ENCODE results near the gene TALDO1. TPM values are rescaled to one million over a fixed set of nuclear protein-coding genes. Genes with fewer than 3 reads are reported as not detected.

TALDO1 gene
- total RNA-seq, 1 experiment from 2014 or later = 268 TPM

DNA sequence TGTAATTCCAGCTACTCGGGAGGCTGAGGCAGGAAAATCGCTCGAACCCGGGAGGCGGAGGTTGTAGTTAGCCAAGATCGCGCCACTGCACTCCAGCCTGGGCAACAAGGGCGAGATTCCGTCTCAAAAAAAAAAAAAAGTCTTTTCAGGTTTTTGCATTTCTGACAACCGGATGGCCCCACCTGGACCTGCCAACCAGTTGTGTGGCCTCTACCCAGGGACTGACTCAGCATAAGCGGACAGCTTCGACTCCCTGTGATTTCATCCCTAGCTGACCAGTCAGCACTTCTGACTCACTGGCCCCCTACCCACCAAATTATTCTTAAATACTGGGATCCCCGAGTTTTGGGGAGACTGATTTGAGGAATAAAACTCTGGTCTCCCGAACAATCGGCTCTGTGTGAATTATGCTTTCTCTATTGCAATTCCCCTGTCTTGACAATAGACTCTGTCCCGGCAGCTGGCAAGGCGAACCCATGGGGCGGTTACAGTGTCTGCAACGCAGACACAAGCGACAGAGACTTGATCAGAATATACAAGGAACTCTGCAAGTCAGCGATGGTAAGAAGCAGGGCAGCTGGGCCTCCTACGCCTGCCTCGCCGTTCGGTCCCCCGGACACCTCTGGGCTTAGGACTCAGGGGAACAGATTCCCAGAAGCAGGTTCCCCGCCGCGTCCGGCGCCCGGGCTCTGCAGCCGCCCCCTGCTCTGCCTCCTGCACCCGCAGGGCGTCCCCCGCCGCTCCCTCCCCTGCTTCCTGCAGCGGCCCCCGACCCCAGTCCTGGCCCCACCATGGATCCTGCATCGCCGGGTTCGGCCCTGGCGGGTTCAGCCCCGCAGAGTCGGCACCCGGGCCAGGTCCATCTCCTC lies 741 bp upstream of the TALDO1 start:
- H3K4me1 Mint-ChIP-seq = peaks cover 24 to 40% of the 10 kb centered on the region in 2 experiments
- H3K9me3 ChIP-seq (ENCODE audit: control insufficient read depth, low read depth, low read length) = no peaks in the 10 kb centered on the region
- no peak; the same call in 2 of the 3 replicates for TF ChIP-seq CTCF (conservative IDR thresholded peaks at IDR 0.05)
- peaks cover 10% of the 10 kb centered on the region for H3K23me2 ChIP-seq (ENCODE audit: insufficient read length, low read depth, low read length, poor library complexity, severe bottlenecking)
- H3K4me3 Mint-ChIP-seq = peak overlapping the region; percentile 83 to 92
- H3K4me1 ChIP-seq (ENCODE audit: insufficient read depth, low read length) = no peaks in the 10 kb centered on the region; the same call in 1 of the 2 replicates
- H3K9ac ChIP-seq (ENCODE audit: extremely low read depth, insufficient read length, low read length) = peak overlapping the region; percentile 45
- no peaks in the 10 kb centered on the region for H4K20me1 ChIP-seq (ENCODE audit: control insufficient read depth, insufficient read depth, insufficient read length)
- H3K27me3 Mint-ChIP-seq (ENCODE audit: low read depth) = no peaks in the 10 kb centered on the region
- H3K23ac ChIP-seq (ENCODE audit: insufficient read length, low read depth, low read length) = no peak overlapping the region
- no peak overlapping the region for H3K56ac ChIP-seq (ENCODE audit: insufficient read length, low read depth, low read length)
- peak overlapping the region; percentile 50 for H3K27ac ChIP-seq (ENCODE audit: insufficient read length, low read depth, low read length)
- H2BK15ac ChIP-seq (ENCODE audit: low read depth, low read length) = no peak overlapping the region
- H3K79me1 ChIP-seq (ENCODE audit: insufficient read depth, low read depth, low read length, poor library complexity, severe bottlenecking) = peaks cover 8% of the 10 kb centered on the region
- no peaks in the 10 kb centered on the region for H3K27me3 ChIP-seq (ENCODE audit: insufficient read depth, low read length)
- DNase-seq = peak; percentile 65
- peaks cover 5 to 13% (median 8%) of the 10 kb centered on the region in 3 experiments; a peak in 6 of 7 replicates for H3K36me3 Mint-ChIP-seq (ENCODE audit: insufficient read depth in 1 of 3, low read depth in 3 of 3)
- no peak overlapping the region for H2BK120ac ChIP-seq (ENCODE audit: low read depth, low read length, poor library complexity, severe bottlenecking)
- no peak overlapping the region for H4K5ac ChIP-seq (ENCODE audit: insufficient read length, low read depth, low read length)
- no peak overlapping the region for H2AK5ac ChIP-seq (ENCODE audit: insufficient read length, low read length)
- peak overlapping the region; percentile 90 for H3K14ac ChIP-seq (ENCODE audit: insufficient read depth, low read length)
- H3K79me2 ChIP-seq (ENCODE audit: insufficient read depth, low read length) = peaks cover 33% of the 10 kb centered on the region
- no peak overlapping the region for H2AFZ ChIP-seq (ENCODE audit: low read length)
- H2BK20ac ChIP-seq (ENCODE audit: low read depth, low read length, poor library complexity, severe bottlenecking) = no peak overlapping the region
- no peak overlapping the region for H3T11ph ChIP-seq (ENCODE audit: low read length)
- peak overlapping the region; percentile 97 to 98 (median 98) for H3K27ac Mint-ChIP-seq
- H4K91ac ChIP-seq (ENCODE audit: insufficient read length, low read depth, low read length) = no peak overlapping the region
- WGBS (ENCODE audit: extremely low coverage, insufficient read length, low lambda C conversion rate) = no CpG with 5 or more reads among the region's 46 CpGs
- peak overlapping the region; percentile 73 for H3K18ac ChIP-seq (ENCODE audit: insufficient read length, low read depth, low read length)
- no peak overlapping the region for H4K8ac ChIP-seq (replicated peaks; ENCODE audit: insufficient read length, low read depth, low read length)
- H3K4ac ChIP-seq (ENCODE audit: low read depth, low read length) = no peak overlapping the region
- H2BK12ac ChIP-seq (ENCODE audit: insufficient read length, low read depth, low read length) = no peak overlapping the region
- no peaks in the 10 kb centered on the region for H3K9me3 Mint-ChIP-seq
- H2BK5ac ChIP-seq (ENCODE audit: insufficient read length, low read length) = no peak overlapping the region
- peak overlapping the region; percentile 98 for H3K4me2 ChIP-seq (ENCODE audit: insufficient read depth, insufficient read length, low read length)

All from H9 (cell line).